HEK293T (cell line): ENCODE measurements around the gene TRPC4AP.

Experiments
- CTCF ChIA-PET: fragments of 350-600 bp; formaldehyde crosslinking; extraction: SDS; loops from one replicate; lab custom pipeline; 2021; ENCODE audit warnings: antibody characterized with exemption, inconsistent platforms; lab: Yijun Ruan, JAX
- POLR2A ChIA-PET: fragments of 350-600 bp; formaldehyde crosslinking; extraction: SDS; loops from one replicate; lab custom pipeline; 2020; ENCODE audit warnings: antibody characterized with exemption, inconsistent platforms; lab: Yijun Ruan, JAX
- DNase-seq: peaks from one replicate; pipeline ENCODE4 v3.0.0; 2012; ENCODE audit warnings: mixed read lengths; ENCODE audit errors: extremely low spot score
- ARNT ChIP-seq: fragments of 450-650 bp; IDR thresholded peaks from 2 replicates; pipeline ENCODE4 v1.6.1; 2017; ENCODE audit warnings: mild to moderate bottlenecking
- BHLHE40 ChIP-seq: fragments of 450-650 bp; IDR thresholded peaks from 2 replicates; pipeline ENCODE4 v1.6.1; 2016; ENCODE audit warnings: mild to moderate bottlenecking, moderate library complexity, borderline replicate concordance
- CTBP1 ChIP-seq: fragments of 450-650 bp; IDR thresholded peaks from 2 replicates; pipeline ENCODE4 v1.6.1; 2016; ENCODE audit warnings: borderline replicate concordance
- ELF4 ChIP-seq: fragments of 450-650 bp; IDR thresholded peaks from 2 replicates; pipeline ENCODE4 v1.6.1; 2017; ENCODE audit warnings: antibody characterized with exemption
- FOXA1 ChIP-seq: fragments of 450-650 bp; IDR thresholded peaks from 2 replicates; pipeline ENCODE4 v1.6.1; 2016; ENCODE audit warnings: mild to moderate bottlenecking
- FOXK2 ChIP-seq: fragments of 450-650 bp; IDR thresholded peaks from 2 replicates; pipeline ENCODE4 v1.6.1; 2016; ENCODE audit warnings: mild to moderate bottlenecking
- FOXM1 ChIP-seq: fragments of 450-650 bp; IDR thresholded peaks from 2 replicates; pipeline ENCODE4 v1.6.1; 2017; ENCODE audit warnings: mild to moderate bottlenecking, borderline replicate concordance
- HDGF ChIP-seq: fragments of 450-650 bp; IDR thresholded peaks from 2 replicates; pipeline ENCODE4 v1.6.1; 2017; ENCODE audit warnings: antibody characterized with exemption, borderline replicate concordance
- L3MBTL2 ChIP-seq: fragments of 450-650 bp; conservative IDR thresholded peaks from 2 replicates; pipeline ENCODE4 v1.6.1; 2016; ENCODE audit warnings: mild to moderate bottlenecking
- LEF1 ChIP-seq: fragments of 450-650 bp; IDR thresholded peaks from 2 replicates; pipeline ENCODE4 v1.6.1; 2017; ENCODE audit warnings: mild to moderate bottlenecking, borderline replicate concordance
- NFRKB ChIP-seq: fragments of 450-650 bp; IDR thresholded peaks from 2 replicates; pipeline ENCODE4 v1.6.1; 2016; ENCODE audit warnings: mild to moderate bottlenecking, moderate library complexity
- PKNOX1 ChIP-seq: fragments of 450-650 bp; IDR thresholded peaks from 2 replicates; pipeline ENCODE4 v1.6.1; 2016
- SP1 ChIP-seq: fragments of 450-650 bp; IDR thresholded peaks from 2 replicates; pipeline ENCODE4 v1.6.1; 2017
- SUZ12 ChIP-seq: fragments of 450-650 bp; IDR thresholded peaks from 2 replicates; pipeline ENCODE4 v1.6.1; 2016; ENCODE audit warnings: mild to moderate bottlenecking
- TARDBP ChIP-seq: fragments of 450-650 bp; IDR thresholded peaks from 2 replicates; pipeline ENCODE4 v1.6.1; 2016
- ZNF384 ChIP-seq: fragments of 450-650 bp; IDR thresholded peaks from 2 replicates; pipeline ENCODE4 v1.6.1; 2016

TRPC4AP gene

GRCh38 chr20:34970846-34971560 lies 121.6 kb downstream of the TRPC4AP start:
- DNase-seq: no peak
- TF ChIP-seq ZNF384: no peak
- no peak for TF ChIP-seq FOXA1
- TF ChIP-seq ARNT: no peak
- no peak for TF ChIP-seq HDGF
- no peak for TF ChIP-seq CTBP1
- TF ChIP-seq SUZ12: no peak
- no peak for TF ChIP-seq ELF4
- TF ChIP-seq NFRKB: no peak
- no peak for TF ChIP-seq PKNOX1
- no peak for TF ChIP-seq SP1
- no peak for TF ChIP-seq L3MBTL2
- TF ChIP-seq FOXM1: no peak
- no peak for TF ChIP-seq LEF1
- TF ChIP-seq BHLHE40: no peak
- ChIA-PET POLR2A (no interaction called here), CTCF (no interaction called here)

GRCh38 chr20:34970193-34970840 lies 122.3 kb downstream of the TRPC4AP start:
- DNase-seq: no peak
- CTCF ChIA-PET: no interaction called here
- POLR2A ChIA-PET: no interaction called here
- TF ChIP-seq FOXA1 (no peak), ELF4 (no peak), SP1 (no peak), L3MBTL2 (no peak), FOXM1 (no peak), TARDBP (no peak), ZNF384 (no peak), BHLHE40 (no peak), HDGF (no peak), CTBP1 (no peak), ARNT (no peak), LEF1 (no peak), FOXK2 (no peak), PKNOX1 (no peak), NFRKB (no peak), SUZ12 (no peak)

- CTCF ChIA-PET: no interaction called here
- no peak for DNase-seq
- TF ChIP-seq HDGF: no peak
- TF ChIP-seq CTBP1: no peak
- TF ChIP-seq ELF4: no peak
- TF ChIP-seq FOXM1: no peak
- TF ChIP-seq LEF1: no peak
- TF ChIP-seq L3MBTL2: no peak
- no peak for TF ChIP-seq TARDBP
- TF ChIP-seq NFRKB: no peak
- TF ChIP-seq ARNT: no peak
- TF ChIP-seq FOXA1: no peak
- TF ChIP-seq ZNF384: no peak
- no peak for TF ChIP-seq SUZ12
- no peak for TF ChIP-seq FOXK2
- POLR2A ChIA-PET: no interaction called here
These were observed 124.4 kb downstream of the TRPC4AP start for GRCh38 chr20:34968042-34968775.

- POLR2A ChIA-PET: interaction anchor here (1.0 kb wide), 1 partner anchor 11 kb away, joined by 4 read pairs; no protein-coding TSS in a partner anchor
- CTCF ChIA-PET: no interaction called here
These were observed 125.2 kb downstream of the TRPC4AP start for GRCh38 chr20:34967421-34967820.

GRCh38 chr20:34965051-34965450 lies 127.6 kb downstream of the TRPC4AP start:
- CTCF ChIA-PET: no interaction called here
- TF ChIP-seq TARDBP (no peak), ARNT (no peak), BHLHE40 (no peak), CTBP1 (no peak), SP1 (no peak), L3MBTL2 (no peak), ELF4 (no peak), FOXA1 (no peak), HDGF (no peak), FOXM1 (no peak), NFRKB (no peak), LEF1 (no peak)
- POLR2A ChIA-PET: no interaction called here
- no peak for DNase-seq

More at GRCh38 chr20:34967421-34967820, 125.2 kb downstream of the TRPC4AP start:
- TF ChIP-seq HDGF (no peak), SUZ12 (no peak), ZNF384 (no peak), PKNOX1 (no peak)
- DNase-seq: no peak
